KMS-11 (cell line): Measurements from ENCODE around the gene NTSR2.
"Not testable (repeated sequence)": the region's sequence is repeated elsewhere in the genome, so short reads cannot be mapped to it uniquely, and the experiment has no call there.

Experiments used
- H2AFZ ChIP-seq: fragments of 200-600 bp; sonication (generic); 2 replicates; pipeline ENCODE4 v1.6.1; 2016; ENCODE audit warnings: antibody characterized with exemption, mixed run types, low read depth
- H3K27ac ChIP-seq: fragments of 200-600 bp; sonication (generic); 2 replicates; pipeline ENCODE4 v1.6.1; 2016; ENCODE audit warnings: mild to moderate bottlenecking, mixed run types
- H3K27me3 ChIP-seq: fragments of 200-600 bp; sonication (generic); 2 replicates; pipeline ENCODE4 v1.6.1; 2017; ENCODE audit warnings: mild to moderate bottlenecking, low read depth, mixed run types, moderate library complexity; ENCODE audit not compliant: insufficient read depth
- H3K36me3 ChIP-seq: fragments of 200-600 bp; sonication (generic); 2 replicates; pipeline ENCODE4 v1.6.1; 2017; ENCODE audit warnings: mild to moderate bottlenecking, mixed run types; ENCODE audit not compliant: insufficient read depth
- H3K4me1 ChIP-seq: fragments of 200-600 bp; sonication (generic); 2 replicates; pipeline ENCODE4 v1.6.1; 2016; ENCODE audit warnings: mild to moderate bottlenecking, low read depth, mixed run types; ENCODE audit not compliant: poor library complexity, severe bottlenecking
- H3K4me2 ChIP-seq: fragments of 200-600 bp; sonication (generic); 2 replicates; pipeline ENCODE4 v1.7.0; 2016; ENCODE audit warnings: mild to moderate bottlenecking, mixed run types
- H3K4me3 ChIP-seq: fragments of 200-600 bp; sonication (generic); IDR thresholded peaks from 2 replicates; pipeline ENCODE4 v1.6.1; 2017; ENCODE audit warnings: low read depth, low read length, mixed read lengths; ENCODE audit not compliant: insufficient read depth
- H3K79me2 ChIP-seq: fragments of 200-600 bp; sonication (generic); 2 replicates; pipeline ENCODE4 v1.6.1; 2016; ENCODE audit warnings: low read depth, mixed run types; ENCODE audit not compliant: insufficient read depth
- H3K9ac ChIP-seq: fragments of 200-600 bp; sonication (generic); 2 replicates; pipeline ENCODE4 v1.6.1; 2016; ENCODE audit warnings: mild to moderate bottlenecking, mixed run types
- H4K20me1 ChIP-seq: fragments of 200-600 bp; sonication (generic); 2 replicates; pipeline ENCODE4 v1.6.1; 2016; ENCODE audit warnings: mild to moderate bottlenecking, mixed run types; ENCODE audit not compliant: insufficient read depth
- CTCF ChIP-seq: fragments of 200-600 bp; sonication (generic); conservative IDR thresholded peaks from 2 replicates; pipeline ENCODE4 v1.6.1; 2017; ENCODE audit warnings: low read depth, mild to moderate bottlenecking, antibody characterized with exemption, low read length, moderate library complexity, mixed read lengths

NTSR2 gene

GRCh38 chr2:11663427-11663826 is 6.6 kb downstream of the NTSR2 start:
- H4K20me1 ChIP-seq, result no peaks in the 10 kb centered on the region
- H3K79me2 ChIP-seq, result no peaks in the 10 kb centered on the region
- no peak for TF ChIP-seq CTCF
- no peak overlapping the region for H3K4me2 ChIP-seq
- no peak overlapping the region for H2AFZ ChIP-seq
- no peaks in the 10 kb centered on the region for H3K4me1 ChIP-seq
- H3K4me3 ChIP-seq, result no peak overlapping the region
- H3K27me3 ChIP-seq, result no peaks in the 10 kb centered on the region
- no peak overlapping the region for H3K9ac ChIP-seq
- H3K27ac ChIP-seq, result no peak overlapping the region
- no peaks in the 10 kb centered on the region for H3K36me3 ChIP-seq

- Histone ChIP-seq H3K4me1 (no peaks in the 10 kb centered on the region), H3K79me2 (no peaks in the 10 kb centered on the region), H3K27me3 (no peaks in the 10 kb centered on the region), H3K4me3 (no peak overlapping the region), H3K36me3 (no peaks in the 10 kb centered on the region), H3K4me2 (no peak overlapping the region), H3K27ac (no peak overlapping the region), H3K9ac (no peak overlapping the region), H4K20me1 (no peaks in the 10 kb centered on the region), H2AFZ (no peak overlapping the region)
- TF ChIP-seq CTCF, result no peak
These were observed 7.1 kb downstream of the NTSR2 start for GRCh38 chr2:11662882-11663281.

GRCh38 chr2:11661891-11662435 is 8.0 kb downstream of the NTSR2 start:
- Histone ChIP-seq H3K4me1 (no peaks in the 10 kb centered on the region), H3K36me3 (no peaks in the 10 kb centered on the region), H4K20me1 (no peaks in the 10 kb centered on the region), H3K27me3 (no peaks in the 10 kb centered on the region), H3K4me2 (no peak overlapping the region), H3K4me3 (no peak overlapping the region), H3K27ac (no peak overlapping the region), H3K79me2 (no peaks in the 10 kb centered on the region), H2AFZ (no peak overlapping the region), H3K9ac (no peak overlapping the region)
- TF ChIP-seq CTCF, result no peak

GRCh38 chr2:11660396-11660795 is 9.6 kb downstream of the NTSR2 start:
- H3K27me3 ChIP-seq, H3K4me2 ChIP-seq, H3K27ac ChIP-seq, H2AFZ ChIP-seq, H3K79me2 ChIP-seq, H3K36me3 ChIP-seq, H3K4me3 ChIP-seq, H3K9ac ChIP-seq, H4K20me1 ChIP-seq, H3K4me1 ChIP-seq: not testable (repeated sequence)

GRCh38 chr2:11659851-11660250 is 10.1 kb downstream of the NTSR2 start:
- Histone ChIP-seq H3K27me3 (no peaks in the 10 kb centered on the region), H3K4me3 (no peak overlapping the region), H4K20me1 (no peaks in the 10 kb centered on the region), H3K79me2 (no peaks in the 10 kb centered on the region), H2AFZ (no peak overlapping the region), H3K36me3 (no peaks in the 10 kb centered on the region), H3K27ac (no peak overlapping the region), H3K9ac (no peak overlapping the region), H3K4me2 (no peak overlapping the region), H3K4me1 (no peaks in the 10 kb centered on the region)
- no peak for TF ChIP-seq CTCF
